CD14-positive monocyte (primary cell): ENCODE measurements around the gene STIP1. TPM values are rescaled to one million over a fixed set of nuclear protein-coding genes. Genes with fewer than 3 reads are reported as not detected.

Source experiments
- DNase-seq, 3 donors: peaks; one replicate each; pipeline ENCODE4 v3.0.0-alpha.2; 2011 to 2022
- H2AFZ ChIP-seq: 2 replicates; pipeline ENCODE4 v1.6.0; 2012; ENCODE audit warnings: mild to moderate bottlenecking, low read depth, low read length, inconsistent platforms; ENCODE audit not compliant: insufficient read depth, poor library complexity, severe bottlenecking
- H3K27ac ChIP-seq, 2 donors: 1 replicate in 1 of 2; 2 replicates in 1 of 2; pipeline ENCODE4 v1.5.1; 2012 to 2013; ENCODE audit warnings: low read length in 2 of 2, control low read depth in 1 of 2, inconsistent platforms in 1 of 2, low read depth in 1 of 2, mild to moderate bottlenecking in 1 of 2
- H3K27me3 ChIP-seq, 2 donors: one replicate each; pipeline versions ENCODE4 v1.6.0 to v1.6.1; 2011 to 2013; ENCODE audit warnings: low read length in 2 of 2; ENCODE audit not compliant: control insufficient read depth in 2 of 2, insufficient read depth in 2 of 2
- H3K36me3 ChIP-seq, 2 donors: replicated peaks in 1 of 2; 1 replicate in 1 of 2; 2 replicates in 1 of 2; pipeline versions ENCODE4 v1.5.1 to v1.6.1; 2012 to 2013; ENCODE audit warnings: low read length in 2 of 2, control low read depth in 1 of 2, inconsistent platforms in 1 of 2, mild to moderate bottlenecking in 1 of 2; ENCODE audit not compliant: insufficient read depth in 2 of 2, control insufficient read depth in 1 of 2
- H3K4me1 ChIP-seq, 2 donors: 1 replicate in 1 of 2; 2 replicates in 1 of 2; pipeline versions ENCODE4 v1.5.1 to v1.6.1; 2012 to 2013; ENCODE audit warnings: low read length in 2 of 2, control low read depth in 1 of 2, inconsistent platforms in 1 of 2, mild to moderate bottlenecking in 1 of 2, moderate library complexity in 1 of 2; ENCODE audit not compliant: insufficient read depth in 2 of 2, control insufficient read depth in 1 of 2
- H3K4me2 ChIP-seq: replicated peaks from 2 replicates; pipeline ENCODE3; 2012; ENCODE audit warnings: low read length, moderate library complexity, mild to moderate bottlenecking; ENCODE audit not compliant: poor library complexity, severe bottlenecking; ENCODE audit errors: extremely low read depth
- H3K4me3 ChIP-seq, 3 experiments: fragments of 200-600 bp in 1 of 3; sonication (generic) in 1 of 3; replicated peaks in 1 of 3; 1 replicate in 2 of 3; 2 replicates in 1 of 3; pipeline ENCODE4 v1.5.1; 2011 to 2013; ENCODE audit warnings: low read length in 3 of 3, mild to moderate bottlenecking in 3 of 3, control low read depth in 2 of 3, low read depth in 2 of 3, inconsistent platforms in 1 of 3, moderate library complexity in 1 of 3
- H3K79me2 ChIP-seq: 2 replicates; pipeline ENCODE4 v1.6.0; 2012; ENCODE audit warnings: mild to moderate bottlenecking, control low read depth, inconsistent platforms, low read length, moderate library complexity; ENCODE audit not compliant: insufficient read depth
- H3K9ac ChIP-seq: 2 replicates; pipeline ENCODE4 v1.6.0; 2017; ENCODE audit warnings: low read length, mild to moderate bottlenecking; ENCODE audit not compliant: insufficient read depth, poor library complexity, severe bottlenecking
- H3K9me3 ChIP-seq, 2 donors: replicated peaks in 1 of 2; 1 replicate in 1 of 2; 2 replicates in 1 of 2; pipeline versions ENCODE4 v1.5.1 to v1.6.1; 2012 to 2013; ENCODE audit warnings: low read length in 2 of 2, control low read depth in 1 of 2; ENCODE audit not compliant: control insufficient read depth in 1 of 2, insufficient read depth in 1 of 2
- H4K20me1 ChIP-seq: 2 replicates; pipeline ENCODE4 v1.6.0; 2012; ENCODE audit warnings: mild to moderate bottlenecking, low read length, control low read depth, moderate library complexity; ENCODE audit not compliant: insufficient read depth
- H3K27ac Mint-ChIP-seq, 7 donors: one replicate each; pipeline ENCODE4 v1.8.0; 2020; ENCODE audit warnings: mild to moderate bottlenecking in 7 of 7, mixed read lengths in 7 of 7, moderate library complexity in 6 of 7, inconsistent platforms in 2 of 7
- H3K27me3 Mint-ChIP-seq, 3 donors: one replicate each; pipeline ENCODE4 v1.8.0; 2021 to 2022; ENCODE audit warnings: low read depth in 3 of 3, mild to moderate bottlenecking in 3 of 3, mixed read lengths in 3 of 3, moderate library complexity in 3 of 3, inconsistent platforms in 1 of 3
- H3K36me3 Mint-ChIP-seq, 2 donors: one replicate each; pipeline ENCODE4 v1.8.0; 2020; ENCODE audit warnings: mixed read lengths in 2 of 2, inconsistent platforms in 1 of 2, mild to moderate bottlenecking in 1 of 2
- H3K4me1 Mint-ChIP-seq: one replicate; pipeline ENCODE4 v1.8.0; 2020; ENCODE audit warnings: mild to moderate bottlenecking, mixed read lengths
- H3K4me3 Mint-ChIP-seq, 2 donors: one replicate each; pipeline ENCODE4 v1.8.0; 2020; ENCODE audit warnings: mild to moderate bottlenecking in 2 of 2, mixed read lengths in 2 of 2, moderate library complexity in 1 of 2
- H3K9me3 Mint-ChIP-seq, 7 donors: one replicate each; pipeline ENCODE4 v1.8.0; 2020 to 2022; ENCODE audit warnings: mixed read lengths in 7 of 7, mild to moderate bottlenecking in 6 of 7, moderate library complexity in 6 of 7, inconsistent platforms in 2 of 7
- CTCF ChIP-seq: fragments of 200-600 bp; IDR thresholded peaks from one replicate; pipeline ENCODE4 v1.8.0; 2022; ENCODE audit warnings: antibody characterized with exemption, mild to moderate bottlenecking
- WGBS: methylation state at CpG from one replicate; pipeline ENCODE4 v1.1.5; 2013; ENCODE audit warnings: missing lambda C conversion rate; ENCODE audit not compliant: insufficient coverage; 5-methylcytosine and 5-hydroxymethylcytosine counted together
- intact Hi-C, 2 donors: fragments of 100-400 bp; cut with micrococcal nuclease; formaldehyde crosslinking; loops; one replicate each; pipeline versions ENCODE4 v1.15.0 to v1.15.1; 2023
- polyA plus RNA-seq, 3 donors: library from polyadenylated mRNA; depleted of rRNA in 1 of 3; unstranded in 2 of 3; stranded (reverse) in 1 of 3; fragments of 300-500 nt in 2 of 3; fragments of >200 nt in 1 of 3; fragmentation: Illumina TruSeq in 2 of 3; gene quantifications; 1 replicate in 2 of 3; 2 replicates in 1 of 3; pipeline ENCODE4 v1.2.3, GENCODE V29; 2012 to 2021

The STIP1 gene
- polyA plus RNA-seq, 3 donors = 44.5 to 52.0 (median 51.1) TPM

GRCh38 chr11:64241241-64241490 lies 55.2 kb downstream of the STIP1 start:
- Mint-ChIP-seq H3K36me3 (peaks cover 22 to 24% of the 10 kb centered on the region in 2 donors), H3K27ac (peak overlapping the region; percentile 100), H3K4me3 (peak overlapping the region; percentile 87 to 92), H3K27me3 (peaks cover 0 to 5% (median 0%) of the 10 kb centered on the region in 3 donors), H3K9me3 (no peaks in the 10 kb centered on the region), H3K4me1 (peaks cover 61% of the 10 kb centered on the region)
- Histone ChIP-seq H3K4me2 (peak overlapping the region; percentile 99), H3K36me3 (peaks cover 10 to 12% of the 10 kb centered on the region in 2 donors), H3K9me3 (no peaks in the 10 kb centered on the region), H3K4me1 (peaks cover 66 to 76% of the 10 kb centered on the region in 2 donors), H3K4me3 (peak overlapping the region; percentile 38 to 84 (median 41)), H4K20me1 (no peaks in the 10 kb centered on the region), H3K27me3 (no peaks in the 10 kb centered on the region), H3K79me2 (peaks cover 39% of the 10 kb centered on the region), H3K9ac (peak overlapping the region; percentile 95), H3K27ac (peak overlapping the region; percentile 96 to 100), H2AFZ (peak overlapping the region; percentile 43)
- peak in 2 of 3 donors; percentile 98 to 99 for DNase-seq
- intact Hi-C loops = loop anchor here (2.0 to 5.0 kb wide), 4 partner anchors 14 to 64 kb away; partner anchors contain the start of genes FERMT3 (in 2 of the 2), CATSPERZ (in 1 of the 2), ESRRA (in 1 of the 2) and NUDT22 (in 1 of the 2)
- no peak for TF ChIP-seq CTCF
- WGBS = 0% methylated on average over 21 of the region's 24 CpGs

GRCh38 chr11:64241491-64242374 lies 55.8 kb downstream of the STIP1 start:
- H3K27me3 ChIP-seq = no peaks in the 10 kb centered on the region
- H3K9me3 Mint-ChIP-seq = no peaks in the 10 kb centered on the region
- H2AFZ ChIP-seq = no peak overlapping the region
- H3K27me3 Mint-ChIP-seq = peaks cover 0 to 5% (median 0%) of the 10 kb centered on the region in 3 donors
- intact Hi-C loops = loop anchor here (2.0 to 5.0 kb wide), 4 partner anchors 15 to 63 kb away; partner anchors contain the start of genes FERMT3 (in 2 of the 2), CATSPERZ (in 1 of the 2), ESRRA (in 1 of the 2) and NUDT22 (in 1 of the 2)
- peak overlapping the region; percentile 99 for H3K4me2 ChIP-seq
- peak overlapping the region; percentile 87 to 92 for H3K4me3 Mint-ChIP-seq
- H4K20me1 ChIP-seq = no peaks in the 10 kb centered on the region
- peak; percentile 4 to 100 (median 34) for DNase-seq
- H3K4me1 Mint-ChIP-seq = peaks cover 61% of the 10 kb centered on the region
- TF ChIP-seq CTCF = no peak
- H3K27ac ChIP-seq = peak overlapping the region; percentile 96 to 100
- peak overlapping the region; percentile 100 for H3K27ac Mint-ChIP-seq
- peaks cover 68 to 79% of the 10 kb centered on the region in 2 donors for H3K4me1 ChIP-seq
- H3K9ac ChIP-seq = peak overlapping the region; percentile 95
- H3K36me3 ChIP-seq = peaks cover 10 to 12% of the 10 kb centered on the region in 2 donors
- H3K79me2 ChIP-seq = peaks cover 40% of the 10 kb centered on the region
- under 1% methylated on average over 54 of the region's 63 CpGs for WGBS
- H3K36me3 Mint-ChIP-seq = peaks cover 22 to 24% of the 10 kb centered on the region in 2 donors
- no peaks in the 10 kb centered on the region for H3K9me3 ChIP-seq
- H3K4me3 ChIP-seq = peak overlapping the region; percentile 54 to 84 (median 81)
